Lower lobe of right lung (tissue), 2 donors: Measurements from ENCODE around the gene TRIML2. TPM values are rescaled to one million over a fixed set of nuclear protein-coding genes. Genes with fewer than 3 reads are reported as not detected.

Experiments
- ATAC-seq, 2 donors: fragments of 200-7000 bp; cut with Tn5 transposase; one replicate each; pipeline ENCODE4 v1.9.1; 2020 to 2022; ENCODE audit warnings: mild to moderate bottlenecking in 2 of 2, moderate library complexity in 2 of 2
- DNase-seq: peaks from one replicate; pipeline ENCODE4 v3.0.0-alpha.2; 2020
- H3K27ac ChIP-seq: fragments of 200-600 bp; one replicate; pipeline ENCODE4 v1.8.0; 2022
- H3K27me3 ChIP-seq: fragments of 200-600 bp; one replicate; pipeline ENCODE4 v1.8.0; 2022; ENCODE audit warnings: low read depth
- H3K36me3 ChIP-seq: fragments of 200-600 bp; one replicate; pipeline ENCODE4 v1.8.0; 2022; ENCODE audit warnings: mild to moderate bottlenecking
- H3K4me1 ChIP-seq: fragments of 200-600 bp; one replicate; pipeline ENCODE4 v1.8.0; 2022
- H3K4me3 ChIP-seq: fragments of 200-600 bp; one replicate; pipeline ENCODE4 v1.8.0; 2022; ENCODE audit warnings: mild to moderate bottlenecking
- H3K9me3 ChIP-seq: fragments of 200-600 bp; one replicate; pipeline ENCODE4 v1.8.0; 2022
- intact Hi-C: fragments of 100-400 bp; cut with DNase I; formaldehyde crosslinking; loops from one replicate; pipeline ENCODE4 v1.11.0; 2022
- total RNA-seq: library from RNA; stranded (reverse); fragmentation: NEBNext Ultra II Directional; extraction: Animal tissue kit (Norgen Biotek cat#: 25700); gene quantifications from one replicate; pipeline ENCODE4 v1.2.1, GENCODE V29; 2021
- TF ChIP-seq, protein P1 (sequence below): fragments of 200-600 bp; IDR thresholded peaks from one replicate; pipeline ENCODE4 v1.8.0; 2022; ENCODE audit warnings: antibody characterized with exemption, mild to moderate bottlenecking
- donor health status: DM: no; HTN: yes; CAD: no; lungs with severe emphysema.

The TRIML2 gene
- total RNA-seq, 1 donor from 2014 or later, result not detected

DNA sequence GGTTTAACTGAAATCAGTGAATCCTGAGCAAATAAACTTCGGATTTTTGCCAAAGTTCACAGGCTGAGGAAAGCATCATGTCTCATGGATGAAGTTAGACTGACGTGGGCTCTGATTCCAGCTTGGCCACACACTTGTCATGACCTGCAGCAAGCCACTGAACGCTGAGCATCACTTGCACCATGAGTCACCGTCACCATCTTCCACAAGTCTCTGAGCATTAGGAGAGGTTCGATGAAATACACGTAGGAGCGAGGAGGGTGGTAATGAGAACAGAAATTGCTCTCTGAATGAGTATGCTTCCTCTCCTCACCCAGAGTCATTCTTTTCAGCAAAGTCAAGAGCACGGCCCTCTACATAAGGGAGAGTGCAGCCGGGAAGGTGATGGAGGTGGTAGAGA is 3.8 kb upstream of the TRIML2 start:
- ATAC-seq (no peak), DNase-seq (no peak)
- H3K9me3 ChIP-seq, result no peaks in the 10 kb centered on the region
- no peaks in the 10 kb centered on the region for H3K27me3 ChIP-seq
- TF ChIP-seq, protein P1, sequence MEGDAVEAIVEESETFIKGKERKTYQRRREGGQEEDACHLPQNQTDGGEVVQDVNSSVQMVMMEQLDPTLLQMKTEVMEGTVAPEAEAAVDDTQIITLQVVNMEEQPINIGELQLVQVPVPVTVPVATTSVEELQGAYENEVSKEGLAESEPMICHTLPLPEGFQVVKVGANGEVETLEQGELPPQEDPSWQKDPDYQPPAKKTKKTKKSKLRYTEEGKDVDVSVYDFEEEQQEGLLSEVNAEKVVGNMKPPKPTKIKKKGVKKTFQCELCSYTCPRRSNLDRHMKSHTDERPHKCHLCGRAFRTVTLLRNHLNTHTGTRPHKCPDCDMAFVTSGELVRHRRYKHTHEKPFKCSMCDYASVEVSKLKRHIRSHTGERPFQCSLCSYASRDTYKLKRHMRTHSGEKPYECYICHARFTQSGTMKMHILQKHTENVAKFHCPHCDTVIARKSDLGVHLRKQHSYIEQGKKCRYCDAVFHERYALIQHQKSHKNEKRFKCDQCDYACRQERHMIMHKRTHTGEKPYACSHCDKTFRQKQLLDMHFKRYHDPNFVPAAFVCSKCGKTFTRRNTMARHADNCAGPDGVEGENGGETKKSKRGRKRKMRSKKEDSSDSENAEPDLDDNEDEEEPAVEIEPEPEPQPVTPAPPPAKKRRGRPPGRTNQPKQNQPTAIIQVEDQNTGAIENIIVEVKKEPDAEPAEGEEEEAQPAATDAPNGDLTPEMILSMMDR, result no peak
- no peaks in the 10 kb centered on the region for H3K36me3 ChIP-seq
- no peak overlapping the region for H3K4me3 ChIP-seq
- no peaks in the 10 kb centered on the region for H3K4me1 ChIP-seq
- H3K27ac ChIP-seq, result no peak overlapping the region
- intact Hi-C loops, result no loop called here

DNA sequence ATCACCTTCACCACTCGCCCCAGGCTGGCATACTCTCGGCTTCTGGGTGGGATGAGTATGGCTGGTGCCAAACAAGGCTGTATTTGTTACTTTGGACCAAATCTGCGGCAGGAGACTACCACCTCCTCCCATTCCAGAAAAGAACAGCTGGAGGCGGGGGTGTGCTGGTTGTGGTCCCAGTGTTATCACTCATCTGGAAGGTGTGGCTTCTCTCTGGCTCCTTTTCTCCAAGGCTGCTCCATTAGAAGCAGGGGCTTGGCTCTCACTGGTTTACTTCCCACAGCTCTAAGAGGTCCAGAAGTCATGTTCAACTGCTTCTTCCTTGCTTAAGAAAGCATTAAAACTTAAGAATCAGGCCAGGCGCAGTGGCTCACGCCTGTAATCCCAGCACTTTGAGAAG is 2.6 kb upstream of the TRIML2 start:
- Histone ChIP-seq H3K36me3 (no peaks in the 10 kb centered on the region), H3K4me1 (no peaks in the 10 kb centered on the region), H3K4me3 (no peak overlapping the region), H3K27me3 (no peaks in the 10 kb centered on the region), H3K27ac (no peak overlapping the region), H3K9me3 (no peaks in the 10 kb centered on the region)
- intact Hi-C loops, result no loop called here
- TF ChIP-seq, protein P1, result no peak
- no peak for ATAC-seq
- DNase-seq, result no peak

- Histone ChIP-seq H3K27me3 (no peaks in the 10 kb centered on the region), H3K27ac (no peak overlapping the region), H3K4me1 (no peaks in the 10 kb centered on the region), H3K4me3 (no peak overlapping the region), H3K36me3 (no peaks in the 10 kb centered on the region), H3K9me3 (peaks cover 5% of the 10 kb centered on the region)
- intact Hi-C loops, result no loop called here
- TF ChIP-seq, protein P1, result no peak
- no peak for ATAC-seq
- no peak for DNase-seq
Observed at GRCh38 chr4:188110741-188111471, 1.5 kb upstream of the TRIML2 start.

DNA sequence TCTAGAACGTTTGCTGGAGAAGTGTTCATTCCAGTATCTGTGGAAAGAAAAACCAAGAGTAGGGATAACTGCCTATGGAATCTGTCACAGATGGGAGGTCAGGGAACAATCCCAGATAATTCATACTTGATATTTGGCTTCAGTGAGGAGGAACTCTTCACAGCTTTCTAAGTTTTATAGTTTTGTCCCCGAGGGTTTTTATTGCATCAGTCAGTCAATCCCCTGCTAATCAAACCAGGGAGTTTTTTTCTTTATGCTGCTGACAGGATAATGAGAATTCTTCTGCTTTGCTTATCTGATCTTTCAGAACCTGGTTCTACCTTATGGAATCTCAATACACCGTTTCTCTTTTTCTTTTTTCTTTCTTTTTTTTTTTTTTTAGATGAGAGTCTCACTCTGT is 633 bp upstream of the TRIML2 start:
- Histone ChIP-seq H3K27me3 (no peaks in the 10 kb centered on the region), H3K9me3 (peaks cover 5% of the 10 kb centered on the region), H3K36me3 (no peaks in the 10 kb centered on the region), H3K4me1 (no peaks in the 10 kb centered on the region), H3K4me3 (no peak overlapping the region), H3K27ac (no peak overlapping the region)
- no peak for DNase-seq
- TF ChIP-seq, protein P1, result no peak
- intact Hi-C loops, result no loop called here
- ATAC-seq, result no peak

DNA sequence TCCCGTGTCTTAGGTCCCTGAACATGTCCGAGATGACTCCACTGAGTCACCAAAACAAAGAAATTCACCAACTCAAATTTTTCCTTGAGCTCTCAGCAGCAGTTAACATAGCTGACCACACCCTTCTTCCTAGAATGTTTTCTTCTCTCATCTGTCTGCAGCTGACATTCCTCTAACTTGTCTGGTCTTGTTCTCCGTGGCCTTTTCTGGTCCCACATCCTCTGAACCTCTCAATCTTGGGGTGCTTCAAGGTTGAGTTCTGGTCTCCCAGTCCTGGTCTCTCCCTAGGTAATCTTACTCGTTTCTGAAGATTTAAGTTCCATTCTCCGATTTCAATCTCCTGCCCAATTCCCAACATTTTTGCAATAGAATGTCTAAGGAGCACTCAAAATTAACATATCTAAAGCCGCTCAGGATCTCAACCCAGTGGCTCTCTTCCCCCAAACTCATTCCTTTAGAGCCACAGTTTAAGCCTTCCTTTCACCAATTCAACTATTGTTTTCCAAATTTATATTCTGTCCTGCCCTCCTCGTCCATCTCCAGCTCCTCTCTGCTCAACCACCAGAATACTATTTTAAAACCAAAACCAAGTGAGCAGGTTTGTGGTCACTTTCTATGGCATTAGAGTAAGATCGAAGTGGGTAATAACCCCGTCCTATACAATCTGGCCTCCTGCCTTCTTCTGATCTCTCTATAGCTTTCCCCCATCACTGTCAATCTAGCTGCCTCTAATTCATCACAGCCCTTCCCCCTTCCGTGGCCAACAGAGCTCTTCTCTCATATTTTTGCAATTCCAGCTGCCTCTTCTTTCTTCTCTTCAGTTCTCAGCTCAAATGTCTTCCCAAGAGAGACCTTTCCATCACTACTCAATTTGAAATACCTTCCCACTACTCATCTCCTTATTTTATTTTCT is 1.2 kb downstream of the TRIML2 start:
- intact Hi-C loops, result no loop called here
- TF ChIP-seq, protein P1, result no peak
- Histone ChIP-seq H3K9me3 (peaks cover 5% of the 10 kb centered on the region), H3K36me3 (no peaks in the 10 kb centered on the region), H3K4me1 (no peaks in the 10 kb centered on the region), H3K27me3 (no peaks in the 10 kb centered on the region), H3K4me3 (no peak overlapping the region), H3K27ac (no peak overlapping the region)
- ATAC-seq (no peak), DNase-seq (no peak)
